Measurements from ENCODE around the gene SIX6.

Gene SIX6

GRCh38 chr14:60495946-60496345 is 13.0 kb upstream of the SIX6 start (continued):
- no peak for TF ChIP-seq ZBTB26 (tag by site-specific recombination; optimal IDR thresholded peaks at IDR 0.05)
- no peak for TF ChIP-seq ZNF580 (tag by site-specific recombination; IDR thresholded peaks at IDR 0.05)
- no peak for TF ChIP-seq ZBTB17 (tag by site-specific recombination; IDR thresholded peaks at IDR 0.05)
- no peak for TF ChIP-seq ZNF350 (tag by site-specific recombination; IDR thresholded peaks at IDR 0.05)
- no peak for TF ChIP-seq IKZF3 (tag by site-specific recombination; IDR thresholded peaks at IDR 0.05)
- no peak for TF ChIP-seq INSM2 (tag by site-specific recombination; IDR thresholded peaks at IDR 0.05)
- no peak for TF ChIP-seq ZNF544 (tag by site-specific recombination; IDR thresholded peaks at IDR 0.05)
- no peak for TF ChIP-seq ZNF600 (tag by site-specific recombination; IDR thresholded peaks at IDR 0.05)
- no peak for TF ChIP-seq ZFP41 (tag by site-specific recombination; IDR thresholded peaks at IDR 0.05; ENCODE audit: borderline replicate concordance)
- TF ChIP-seq SP7 (tag by site-specific recombination; IDR thresholded peaks at IDR 0.05) = no peak
- no peak for TF ChIP-seq ZNF664 (tag by site-specific recombination; IDR thresholded peaks at IDR 0.05)
- no peak for TF ChIP-seq ZNF76 (tag by site-specific recombination; IDR thresholded peaks at IDR 0.05; ENCODE audit: borderline replicate concordance, low read depth)
- TF ChIP-seq GFI1B (tag by site-specific recombination; IDR thresholded peaks at IDR 0.05) = no peak
- no peak for TF ChIP-seq ZNF670 (tag by site-specific recombination; IDR thresholded peaks at IDR 0.05; ENCODE audit: low read depth)
- TF ChIP-seq ZNF704 (tag by site-specific recombination; IDR thresholded peaks at IDR 0.05) = no peak
- TF ChIP-seq ZBTB44 (tag by site-specific recombination; IDR thresholded peaks at IDR 0.05) = no peak

- CTCF ChIA-PET = no interaction called here
- POLR2A ChIA-PET = no interaction called here
- TF ChIP-seq INSM2 (tag by site-specific recombination; IDR thresholded peaks at IDR 0.05) = no peak
- TF ChIP-seq ZNF768 (tag by site-specific recombination; IDR thresholded peaks at IDR 0.05) = no peak
- no peak for TF ChIP-seq ZBTB49 (tag by site-specific recombination; IDR thresholded peaks at IDR 0.05; ENCODE audit: low read depth)
- no peak for TF ChIP-seq MEIS1 (CRISPR knock-in tag; IDR thresholded peaks at IDR 0.05; ENCODE audit: borderline replicate concordance)
- no peak for TF ChIP-seq ZNF112 (tag by site-specific recombination; IDR thresholded peaks at IDR 0.05)
- TF ChIP-seq ZEB2 (tag by site-specific recombination; IDR thresholded peaks at IDR 0.05) = no peak
- TF ChIP-seq ZNF202 (tag by site-specific recombination; IDR thresholded peaks at IDR 0.05; ENCODE audit: borderline replicate concordance) = no peak
- no peak for TF ChIP-seq ZNF18 (tag by site-specific recombination; IDR thresholded peaks at IDR 0.05)
- TF ChIP-seq ZBTB26 (tag by site-specific recombination; optimal IDR thresholded peaks at IDR 0.05) = no peak
- TF ChIP-seq REPIN1 (tag by site-specific recombination; IDR thresholded peaks at IDR 0.05; ENCODE audit: low read depth) = no peak
Measured at GRCh38 chr14:60502541-60502940, 6.4 kb upstream of the SIX6 start.

More at GRCh38 chr14:60502541-60502940, 6.4 kb upstream of the SIX6 start:
- no peak overlapping the region for H3K27ac ChIP-seq (ENCODE audit: extremely low read depth, low read depth, low read length)
- H3K9me3 ChIP-seq (ENCODE audit: control insufficient read depth, insufficient read depth, low read depth, low read length) = no peaks in the 10 kb centered on the region
- no peak overlapping the region for H3K4me3 ChIP-seq (ENCODE audit: low read depth, low read length)
- H3K36me3 ChIP-seq (ENCODE audit: control insufficient read depth in 2 of 2, insufficient read depth in 1 of 2, low read length in 2 of 2) = no peaks in the 10 kb centered on the region
- H3K4me1 ChIP-seq (ENCODE audit: control insufficient read depth, insufficient read depth, low read length) = peaks cover 6% of the 10 kb centered on the region; the same call in 1 of the 2 replicates

Data from HEK293 (cell line).